Gastroesophageal sphincter (tissue), 3 donors: ENCODE measurements around the gene RNF7.

Experiments used
- CTCF ChIP-seq, 4 experiments: fragments of 200-600 bp in 2 of 4; fragments of 450-650 bp in 2 of 4; sonication (generic) in 1 of 4; IDR thresholded peaks; one replicate each; pipeline ENCODE4 v1.5.1; 2017 to 2019; ENCODE audit warnings: antibody characterized with exemption in 4 of 4, mild to moderate bottlenecking in 2 of 4, moderate library complexity in 2 of 4
- EP300 ChIP-seq: sonication (generic); formaldehyde crosslinking; IDR thresholded peaks from one replicate; pipeline ENCODE4 v1.6.1; 2017; ENCODE audit warnings: antibody characterized with exemption, mild to moderate bottlenecking
- POLR2A ChIP-seq, 2 donors: fragments of 450-650 bp; IDR thresholded peaks; one replicate each; pipeline ENCODE4 v1.6.1; 2017; ENCODE audit warnings: antibody characterized with exemption in 2 of 2, mild to moderate bottlenecking in 2 of 2, moderate library complexity in 1 of 2

- TF ChIP-seq CTCF (IDR thresholded peaks at IDR 0.05) (no peak), EP300 (no peak), POLR2A (IDR thresholded peaks at IDR 0.05) (no peak)
Observed at GRCh38 chr3:141710121-141710520, 28.0 kb upstream of the RNF7 start.
